Left ventricle myocardium inferior (tissue), 1 donor: ENCODE results near the gene GATC. TPM values are rescaled to one million over a fixed set of nuclear protein-coding genes. Genes with fewer than 3 reads are reported as not detected.
A peak's percentile ranks its signal among the peaks of the same experiment; 100 is the strongest.

Experiments
- DNase-seq: peaks from one replicate; pipeline ENCODE4 v3.0.0-alpha.2; 2020
- H3K27ac ChIP-seq: fragments of 200-600 bp; replicated peaks from 2 replicates; pipeline ENCODE4 v1.8.0; 2021
- H3K27me3 ChIP-seq: fragments of 200-600 bp; 2 replicates; pipeline ENCODE4 v1.8.0; 2021; ENCODE audit warnings: low read depth
- H3K36me3 ChIP-seq: fragments of 200-600 bp; 2 replicates; pipeline ENCODE4 v1.8.0; 2021
- H3K4me1 ChIP-seq: fragments of 200-600 bp; 2 replicates; pipeline ENCODE4 v1.8.0; 2021
- H3K4me3 ChIP-seq: fragments of 200-600 bp; 2 replicates; pipeline ENCODE4 v1.8.0; 2021; ENCODE audit warnings: mild to moderate bottlenecking, moderate library complexity
- H3K9me3 ChIP-seq: fragments of 200-600 bp; replicated peaks from 2 replicates; pipeline ENCODE4 v1.8.0; 2021
- intact Hi-C: fragments of 100-400 bp; cut with micrococcal nuclease; formaldehyde crosslinking; loops from one replicate; pipeline ENCODE4 v1.11.0; 2022
- total RNA-seq: library from RNA; stranded (reverse); fragmentation: NEBNext Ultra II Directional; extraction: Animal tissue kit (Norgen Biotek cat#: 25700); gene quantifications from one replicate; pipeline ENCODE4 v1.2.1, GENCODE V29; 2021
- TF ChIP-seq, protein P1 (sequence below): fragments of 200-600 bp; IDR thresholded peaks from 2 replicates; pipeline ENCODE4 v1.8.0; 2021; ENCODE audit warnings: antibody characterized with exemption, mild to moderate bottlenecking, borderline replicate concordance
- donor health status: DM: no; HTN: yes; CAD: no; lungs with severe emphysema.

GATC gene
- total RNA-seq, 1 donor from 2014 or later, result 12.0 TPM

DNA sequence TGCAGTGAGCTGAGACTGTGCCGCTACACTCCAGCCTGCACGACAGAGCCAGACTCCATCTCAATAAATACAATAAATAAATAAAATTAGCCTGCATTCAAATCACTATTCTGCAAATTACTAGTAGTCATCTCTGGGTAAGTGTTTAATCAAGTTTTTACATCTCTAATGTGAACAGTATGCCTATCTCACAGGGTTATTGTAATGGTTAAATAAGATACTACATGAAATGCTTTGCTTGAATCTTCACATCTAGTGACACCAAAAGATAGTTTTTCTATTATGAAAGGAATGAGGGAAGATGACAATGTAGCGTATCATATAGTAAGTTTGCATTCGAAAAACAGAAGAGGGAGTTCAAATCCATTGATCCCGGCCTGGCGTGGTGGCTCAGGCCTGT, 21.2 kb downstream of the GATC start:
- H3K27ac ChIP-seq, result no peak overlapping the region
- intact Hi-C loops, result no loop called here
- no peaks in the 10 kb centered on the region for H3K9me3 ChIP-seq
- DNase-seq, result no peak
- peaks cover 62% of the 10 kb centered on the region for H3K4me1 ChIP-seq
- H3K4me3 ChIP-seq, result peak overlapping the region; percentile 83
- H3K36me3 ChIP-seq, result peaks cover 40% of the 10 kb centered on the region
- TF ChIP-seq, protein P1, sequence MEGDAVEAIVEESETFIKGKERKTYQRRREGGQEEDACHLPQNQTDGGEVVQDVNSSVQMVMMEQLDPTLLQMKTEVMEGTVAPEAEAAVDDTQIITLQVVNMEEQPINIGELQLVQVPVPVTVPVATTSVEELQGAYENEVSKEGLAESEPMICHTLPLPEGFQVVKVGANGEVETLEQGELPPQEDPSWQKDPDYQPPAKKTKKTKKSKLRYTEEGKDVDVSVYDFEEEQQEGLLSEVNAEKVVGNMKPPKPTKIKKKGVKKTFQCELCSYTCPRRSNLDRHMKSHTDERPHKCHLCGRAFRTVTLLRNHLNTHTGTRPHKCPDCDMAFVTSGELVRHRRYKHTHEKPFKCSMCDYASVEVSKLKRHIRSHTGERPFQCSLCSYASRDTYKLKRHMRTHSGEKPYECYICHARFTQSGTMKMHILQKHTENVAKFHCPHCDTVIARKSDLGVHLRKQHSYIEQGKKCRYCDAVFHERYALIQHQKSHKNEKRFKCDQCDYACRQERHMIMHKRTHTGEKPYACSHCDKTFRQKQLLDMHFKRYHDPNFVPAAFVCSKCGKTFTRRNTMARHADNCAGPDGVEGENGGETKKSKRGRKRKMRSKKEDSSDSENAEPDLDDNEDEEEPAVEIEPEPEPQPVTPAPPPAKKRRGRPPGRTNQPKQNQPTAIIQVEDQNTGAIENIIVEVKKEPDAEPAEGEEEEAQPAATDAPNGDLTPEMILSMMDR, result no peak
- no peaks in the 10 kb centered on the region for H3K27me3 ChIP-seq

DNA sequence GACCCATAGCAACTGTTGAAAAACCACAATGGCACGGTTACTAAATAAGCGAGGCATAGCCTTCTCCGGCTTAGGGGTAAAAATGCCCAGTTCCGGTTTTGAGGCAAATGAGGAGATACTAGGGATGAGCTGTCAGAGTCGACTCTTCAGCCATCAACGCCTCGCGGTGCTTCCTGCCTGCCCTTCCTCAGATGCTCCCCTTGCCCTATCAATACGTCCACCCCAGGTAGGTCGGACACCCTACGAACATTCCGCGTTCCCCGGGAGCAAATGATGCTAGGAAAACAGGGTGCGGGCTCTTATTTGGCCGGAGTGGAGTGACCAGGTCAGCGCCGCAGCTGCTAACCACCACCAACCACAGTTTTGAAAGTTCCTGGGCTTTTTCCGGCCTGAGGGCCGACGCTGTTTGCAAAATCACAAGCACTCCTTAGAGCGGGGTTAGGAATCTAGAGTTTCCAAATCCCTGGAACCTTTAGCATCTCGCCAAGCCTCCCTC, 22.1 kb downstream of the GATC start:
- intact Hi-C loops, result no loop called here
- H3K4me1 ChIP-seq, result peaks cover 62% of the 10 kb centered on the region
- no peaks in the 10 kb centered on the region for H3K27me3 ChIP-seq
- H3K27ac ChIP-seq, result peak overlapping the region; percentile 96
- no peak for DNase-seq
- H3K9me3 ChIP-seq, result no peaks in the 10 kb centered on the region
- peaks cover 31% of the 10 kb centered on the region for H3K36me3 ChIP-seq
- TF ChIP-seq, protein P1, result no peak
- peak overlapping the region; percentile 83 for H3K4me3 ChIP-seq

DNA sequence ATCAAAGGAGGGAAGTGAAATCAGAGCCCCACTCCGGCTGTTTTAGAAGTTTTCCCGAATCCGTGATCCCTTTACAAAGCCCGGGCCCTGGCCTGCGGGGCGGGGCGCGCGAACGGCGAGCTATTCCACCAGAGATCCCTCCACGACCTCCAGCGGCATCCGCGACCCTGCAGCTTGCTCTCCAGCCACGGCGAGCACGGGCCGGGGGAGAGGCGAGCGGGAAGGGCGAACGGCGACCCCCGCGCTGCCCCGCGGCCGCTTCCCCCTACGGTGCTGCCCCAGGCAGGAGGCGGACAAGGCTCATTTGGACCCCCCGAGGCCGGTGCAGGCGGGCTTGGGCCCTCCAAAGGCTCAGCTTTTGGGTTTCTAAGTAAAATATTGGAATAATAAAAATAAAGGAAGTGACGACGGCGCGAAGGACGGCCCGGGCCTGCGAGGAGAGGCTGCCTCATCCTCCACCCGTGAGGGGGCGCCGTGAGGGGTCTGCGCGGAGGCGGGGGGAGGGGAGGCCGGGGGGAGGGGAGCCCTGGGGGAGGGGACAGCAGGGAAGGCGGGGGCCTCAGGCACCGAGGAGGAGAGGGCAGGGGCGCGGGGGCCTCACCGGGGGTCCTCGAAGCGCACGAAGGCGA, 22.7 kb downstream of the GATC start:
- Histone ChIP-seq H3K27me3 (no peaks in the 10 kb centered on the region), H3K4me1 (peaks cover 62% of the 10 kb centered on the region), H3K36me3 (peaks cover 25% of the 10 kb centered on the region), H3K9me3 (no peaks in the 10 kb centered on the region), H3K27ac (peak overlapping the region; percentile 96), H3K4me3 (peak overlapping the region; percentile 83)
- TF ChIP-seq, protein P1, result no peak
- DNase-seq, result peak; percentile 39
- intact Hi-C loops, result no loop called here

DNA sequence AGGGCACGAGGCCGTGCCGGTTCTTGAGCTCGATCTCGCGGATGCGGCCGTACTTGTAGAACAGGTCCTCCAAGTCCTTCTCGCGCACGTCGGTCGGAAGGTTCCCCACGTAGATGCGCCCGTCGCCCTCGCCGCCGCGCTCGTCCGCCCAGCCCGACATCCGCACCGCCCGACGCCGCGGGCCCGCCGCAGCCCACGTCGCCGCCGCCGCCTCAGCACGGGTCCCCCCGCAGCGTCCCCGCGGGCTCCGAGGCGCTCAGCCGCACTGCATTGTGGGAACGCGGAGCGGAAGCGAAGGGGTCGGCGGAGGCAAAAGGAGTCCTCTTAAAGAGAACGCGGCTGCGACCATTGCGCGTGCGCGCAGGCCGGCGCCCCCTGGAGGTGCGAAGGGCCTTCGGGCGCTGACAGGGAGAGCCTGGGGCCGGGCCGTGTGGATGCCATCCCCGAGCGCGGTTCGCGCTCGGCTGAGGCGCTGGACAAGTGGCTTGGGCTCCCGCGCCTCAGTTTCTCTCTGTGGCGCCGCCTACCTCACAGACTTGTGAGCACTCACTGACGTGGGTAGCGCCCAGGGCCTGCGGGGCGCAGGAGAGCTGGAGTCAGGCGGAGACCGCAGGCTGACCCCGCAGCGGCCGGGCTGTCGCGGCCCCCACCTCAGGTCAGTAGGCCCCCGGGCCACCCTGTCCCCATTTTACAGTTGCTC, 23.4 kb downstream of the GATC start, which contains the start of gene SRSF9:
TSS of gene SRSF9 (minus strand) at position 299 of the 700 bp plus-strand sequence. CDS start at position 160, 139 bp downstream.
- Histone ChIP-seq H3K4me3 (peak within 1 kb of the TSS; percentile 83), H3K36me3 (peaks cover 19% of the 10 kb centered on the region), H3K27ac (peak within 1 kb of the TSS; percentile 96), H3K9me3 (no peaks in the 10 kb centered on the region), H3K4me1 (peaks cover 62% of the 10 kb centered on the region), H3K27me3 (no peaks in the 10 kb centered on the region)
- TF ChIP-seq, protein P1, result peak; percentile 95
- intact Hi-C loops, result no loop called here
- DNase-seq, result peak; percentile 96

- no peak for DNase-seq
- Histone ChIP-seq H3K27me3 (no peaks in the 10 kb centered on the region), H3K27ac (peak overlapping the region; percentile 96), H3K4me3 (peak overlapping the region; percentile 83), H3K9me3 (no peaks in the 10 kb centered on the region), H3K36me3 (peaks cover 12% of the 10 kb centered on the region), H3K4me1 (peaks cover 60% of the 10 kb centered on the region)
- intact Hi-C loops, result no loop called here
- TF ChIP-seq, protein P1, result no peak
These were observed 24.0 kb downstream of the GATC start for GRCh38 chr12:120470150-120470784.
